ENCODE results near the gene MEGF11. TPM values are rescaled to one million over a fixed set of nuclear protein-coding genes. Genes with fewer than 3 reads are reported as not detected.

MEGF11 gene
- total RNA-seq, 1 experiment from 2014 or later: not detected

DNA sequence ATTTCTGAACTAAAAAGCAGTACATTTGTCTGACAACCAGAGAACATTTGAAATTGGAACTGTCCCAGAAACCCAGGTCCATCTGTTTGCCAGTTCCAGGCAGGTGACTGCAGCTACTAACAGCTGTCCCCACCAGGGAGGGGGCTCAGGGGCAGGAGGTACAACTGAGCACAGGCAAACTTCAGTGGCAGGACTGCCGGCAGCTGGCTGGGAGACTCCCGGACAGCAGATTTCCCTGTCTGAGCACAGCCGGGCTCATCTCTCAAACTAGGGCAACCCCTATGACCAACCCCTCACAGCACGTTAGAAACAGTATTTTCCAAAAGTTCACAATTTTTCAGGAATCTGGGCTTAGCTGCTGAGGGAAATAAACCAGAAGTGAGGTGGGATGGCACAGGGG is 88.8 kb downstream of the MEGF11 start:
- Histone ChIP-seq H3K4me1 (ENCODE audit: insufficient read depth, low read length) (no peaks in the 10 kb centered on the region), H3K9me2 (replicated peaks; ENCODE audit: low read length) (no peaks in the 10 kb centered on the region), H3K36me3 (ENCODE audit: low read depth, low read length) (no peaks in the 10 kb centered on the region), H3K4me2 (ENCODE audit: low read length) (no peak overlapping the region), H3F3A (ENCODE audit: low read length, unreplicated experiment) (no peaks in the 10 kb centered on the region), H3K9ac (ENCODE audit: low read length) (no peak overlapping the region), H3K9me3 (ENCODE audit: low read length) (no peaks in the 10 kb centered on the region), H4K20me1 (ENCODE audit: low read length) (no peaks in the 10 kb centered on the region), H2AFZ (ENCODE audit: low read length) (no peak overlapping the region), H3K27me3 (ENCODE audit: low read length) (no peaks in the 10 kb centered on the region), H3K27ac (ENCODE audit: low read length) (no peak overlapping the region), H3K4me3 (ENCODE audit: low read length) (no peak overlapping the region), H3K79me2 (ENCODE audit: low read length) (no peaks in the 10 kb centered on the region)
- no peak for ATAC-seq
- no peak for DNase-seq
- POLR2A ChIA-PET (ENCODE audit: unreplicated experiment): no interaction called here
- TF ChIP-seq EZH2phosphoT487 (IDR thresholded peaks at IDR 0.05; ENCODE audit: borderline replicate concordance, low read length): no peak
- TF ChIP-seq EZH2 (IDR thresholded peaks at IDR 0.05; ENCODE audit: low read length, unreplicated experiment): no peak
- TF ChIP-seq, protein P1, sequence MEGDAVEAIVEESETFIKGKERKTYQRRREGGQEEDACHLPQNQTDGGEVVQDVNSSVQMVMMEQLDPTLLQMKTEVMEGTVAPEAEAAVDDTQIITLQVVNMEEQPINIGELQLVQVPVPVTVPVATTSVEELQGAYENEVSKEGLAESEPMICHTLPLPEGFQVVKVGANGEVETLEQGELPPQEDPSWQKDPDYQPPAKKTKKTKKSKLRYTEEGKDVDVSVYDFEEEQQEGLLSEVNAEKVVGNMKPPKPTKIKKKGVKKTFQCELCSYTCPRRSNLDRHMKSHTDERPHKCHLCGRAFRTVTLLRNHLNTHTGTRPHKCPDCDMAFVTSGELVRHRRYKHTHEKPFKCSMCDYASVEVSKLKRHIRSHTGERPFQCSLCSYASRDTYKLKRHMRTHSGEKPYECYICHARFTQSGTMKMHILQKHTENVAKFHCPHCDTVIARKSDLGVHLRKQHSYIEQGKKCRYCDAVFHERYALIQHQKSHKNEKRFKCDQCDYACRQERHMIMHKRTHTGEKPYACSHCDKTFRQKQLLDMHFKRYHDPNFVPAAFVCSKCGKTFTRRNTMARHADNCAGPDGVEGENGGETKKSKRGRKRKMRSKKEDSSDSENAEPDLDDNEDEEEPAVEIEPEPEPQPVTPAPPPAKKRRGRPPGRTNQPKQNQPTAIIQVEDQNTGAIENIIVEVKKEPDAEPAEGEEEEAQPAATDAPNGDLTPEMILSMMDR (conservative IDR thresholded peaks at IDR 0.05; ENCODE audit: low read depth, low read length): no peak
- CTCF ChIA-PET: no interaction called here
- BruUV-seq (replicated peaks): no TSS peak
- intact Hi-C loops (cut with micrococcal nuclease): no loop called here

DNA sequence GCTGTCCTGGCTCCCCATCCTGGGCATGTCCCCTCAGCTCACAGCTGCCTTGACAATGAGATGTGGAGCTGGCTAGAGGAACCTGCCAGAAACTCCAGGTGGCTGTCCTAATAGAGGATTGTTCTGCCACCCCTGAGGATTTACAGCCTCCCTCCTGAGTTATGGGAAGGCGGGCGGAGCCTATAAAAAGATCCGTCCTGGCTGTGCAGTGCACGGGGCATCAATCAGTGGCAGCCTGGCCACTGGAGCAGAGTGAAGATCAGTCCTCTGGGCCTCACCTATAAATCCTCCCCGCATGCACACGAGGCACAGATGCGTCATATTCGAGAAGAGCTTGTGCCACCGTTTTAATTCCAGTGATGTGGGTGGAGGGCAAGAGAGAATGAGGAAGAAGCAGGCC is 90.0 kb downstream of the MEGF11 start:
- ATAC-seq (no peak), DNase-seq (no peak)
- H3K9me3 ChIP-seq (ENCODE audit: low read length): no peaks in the 10 kb centered on the region
- no peak overlapping the region for H3K9ac ChIP-seq (ENCODE audit: low read length)
- BruUV-seq (replicated peaks): no TSS peak
- no peaks in the 10 kb centered on the region for H3K27me3 ChIP-seq (ENCODE audit: low read length)
- no peak overlapping the region for H3K4me2 ChIP-seq (ENCODE audit: low read length)
- ChIA-PET POLR2A (ENCODE audit: unreplicated experiment) (no interaction called here), CTCF (no interaction called here)
- TF ChIP-seq EZH2 (IDR thresholded peaks at IDR 0.05; ENCODE audit: low read length, unreplicated experiment) (no peak), EZH2phosphoT487 (IDR thresholded peaks at IDR 0.05; ENCODE audit: borderline replicate concordance, low read length) (no peak)
- TF ChIP-seq, protein P1 (conservative IDR thresholded peaks at IDR 0.05; ENCODE audit: low read depth, low read length): no peak
- H3K36me3 ChIP-seq (ENCODE audit: low read depth, low read length): no peaks in the 10 kb centered on the region
- no peaks in the 10 kb centered on the region for H3K79me2 ChIP-seq (ENCODE audit: low read length)
- intact Hi-C loops (cut with micrococcal nuclease): no loop called here
- no peaks in the 10 kb centered on the region for H3K9me2 ChIP-seq (replicated peaks; ENCODE audit: low read length)
- no peaks in the 10 kb centered on the region for H4K20me1 ChIP-seq (ENCODE audit: low read length)
- no peak overlapping the region for H3K27ac ChIP-seq (ENCODE audit: low read length)
- no peaks in the 10 kb centered on the region for H3F3A ChIP-seq (ENCODE audit: low read length, unreplicated experiment)
- no peak overlapping the region for H3K4me3 ChIP-seq (ENCODE audit: low read length)
- H2AFZ ChIP-seq (ENCODE audit: low read length): no peak overlapping the region
- H3K4me1 ChIP-seq (ENCODE audit: insufficient read depth, low read length): no peaks in the 10 kb centered on the region

DNA sequence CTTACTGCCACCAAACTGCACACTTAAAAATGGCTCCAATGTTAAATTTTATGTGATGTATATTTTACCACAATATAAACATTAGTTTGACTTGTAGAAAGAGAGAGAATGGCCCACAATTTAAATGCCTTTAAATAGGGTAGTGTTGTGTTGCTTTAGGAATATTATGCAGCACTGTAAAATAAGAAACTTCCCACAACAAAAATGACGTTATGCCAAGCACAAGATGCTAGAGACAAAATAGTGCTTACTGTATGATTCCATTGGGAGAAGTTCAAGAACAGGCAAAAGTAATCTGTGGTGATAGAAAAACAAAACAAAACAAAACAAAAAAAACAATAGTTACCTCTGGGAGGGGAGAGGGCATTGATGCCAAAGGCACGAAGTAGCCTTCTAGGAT is 91.3 kb downstream of the MEGF11 start:
- no peak for ATAC-seq
- CTCF ChIA-PET: no interaction called here
- no TSS peak for BruUV-seq (replicated peaks)

More for the DNA sequence above, 91.3 kb downstream of the MEGF11 start:
- Histone ChIP-seq H3K9ac (ENCODE audit: low read length) (no peak overlapping the region), H3K79me2 (ENCODE audit: low read length) (no peaks in the 10 kb centered on the region), H3K27me3 (ENCODE audit: low read length) (peaks cover 10% of the 10 kb centered on the region), H3K36me3 (ENCODE audit: low read depth, low read length) (no peaks in the 10 kb centered on the region), H4K20me1 (ENCODE audit: low read length) (no peaks in the 10 kb centered on the region), H3K4me1 (ENCODE audit: insufficient read depth, low read length) (no peaks in the 10 kb centered on the region), H3K9me3 (ENCODE audit: low read length) (no peaks in the 10 kb centered on the region), H3F3A (ENCODE audit: low read length, unreplicated experiment) (no peaks in the 10 kb centered on the region), H2AFZ (ENCODE audit: low read length) (no peak overlapping the region), H3K27ac (ENCODE audit: low read length) (no peak overlapping the region), H3K4me3 (ENCODE audit: low read length) (no peak overlapping the region), H3K4me2 (ENCODE audit: low read length) (no peak overlapping the region), H3K9me2 (replicated peaks; ENCODE audit: low read length) (no peaks in the 10 kb centered on the region)
- no peak for DNase-seq
- POLR2A ChIA-PET (ENCODE audit: unreplicated experiment): no interaction called here
- TF ChIP-seq EZH2phosphoT487 (IDR thresholded peaks at IDR 0.05; ENCODE audit: borderline replicate concordance, low read length) (no peak), EZH2 (IDR thresholded peaks at IDR 0.05; ENCODE audit: low read length, unreplicated experiment) (no peak)
- TF ChIP-seq, protein P1 (conservative IDR thresholded peaks at IDR 0.05; ENCODE audit: low read depth, low read length): no peak
- intact Hi-C loops (cut with micrococcal nuclease): no loop called here
